SK-N-MC (cell line): ENCODE results near the gene NEU1.

Experiments
- EZH2 ChIP-seq: fragments of 200-600 bp; sonication (generic); IDR thresholded peaks from one replicate; pipeline ENCODE4 v1.6.1; 2017; ENCODE audit warnings: antibody characterized with exemption
- FOXP2 ChIP-seq: optimal IDR thresholded peaks from 2 replicates; pipeline ENCODE3; 2011; ENCODE audit warnings: mild to moderate bottlenecking, moderate library complexity; ENCODE audit not compliant: insufficient read depth; ENCODE audit errors: extremely low read length, control extremely low read depth
- POLR2AphosphoS5 ChIP-seq: IDR thresholded peaks from 2 replicates; pipeline ENCODE4 v1.6.1; 2012; ENCODE audit warnings: mild to moderate bottlenecking, low read depth, low read length, borderline replicate concordance

GRCh38 chr6:31874836-31875572 is 12.4 kb upstream of the NEU1 start:
- TF ChIP-seq POLR2AphosphoS5 (no peak), EZH2 (no peak), FOXP2 (no peak)
